MG63 (cell line): ENCODE measurements around the gene AGAP1. TPM values are rescaled to one million over a fixed set of nuclear protein-coding genes. Genes with fewer than 3 reads are reported as not detected.

ENCODE experiments used
- DNase-seq: peaks from one replicate; pipeline ENCODE4 v3.0.0-alpha.2; 2020
- H3K27me3 ChIP-seq: fragments of 250-450 bp; sonication (Bioruptor Pico); 2 replicates; pipeline ENCODE4 v1.5.1; 2020; ENCODE audit warnings: mild to moderate bottlenecking, moderate library complexity
- H3K36me3 ChIP-seq: fragments of 250-450 bp; sonication (Bioruptor Pico); 2 replicates; pipeline ENCODE4 v1.5.1; 2020; ENCODE audit warnings: mild to moderate bottlenecking, moderate library complexity
- H3K4me3 ChIP-seq: fragments of 250-450 bp; sonication (Bioruptor Pico); 2 replicates; pipeline ENCODE4 v1.5.1; 2020; ENCODE audit warnings: mild to moderate bottlenecking, moderate library complexity
- H3K9me3 ChIP-seq: fragments of 250-450 bp; sonication (Bioruptor Pico); 2 replicates; pipeline ENCODE4 v1.5.1; 2020; ENCODE audit warnings: mild to moderate bottlenecking, moderate library complexity
- total RNA-seq: library from RNA; depleted of rRNA; stranded (reverse); fragments of >200 nt; shearing (Covaris generic); gene quantifications from 2 replicates; pipeline ENCODE4 v1.2.3, GENCODE V29; 2014; ENCODE audit warnings: low replicate concordance

The AGAP1 gene
- total RNA-seq, 1 experiment from 2014 or later, result 8.8 TPM

DNA sequence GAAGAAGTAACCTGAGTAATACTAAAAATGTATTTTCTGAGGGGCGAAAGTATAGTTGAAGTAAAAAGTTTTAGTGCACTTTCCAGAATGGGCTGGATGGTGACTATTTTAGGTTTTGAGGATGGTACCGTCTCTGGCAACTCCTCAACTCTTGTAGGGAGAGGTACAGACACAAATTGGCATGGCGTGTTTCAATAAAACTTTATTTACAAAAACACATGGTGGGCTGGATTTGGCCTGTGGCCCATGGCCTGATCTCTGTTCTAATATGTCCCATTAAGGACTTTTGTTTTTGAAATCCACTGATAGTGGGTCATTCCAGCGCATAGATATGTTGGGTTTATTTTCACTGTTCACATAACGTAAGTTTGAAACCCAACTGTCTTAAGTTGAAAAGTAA is 132.8 kb downstream of the AGAP1 start:
- no peaks in the 10 kb centered on the region for H3K9me3 ChIP-seq
- DNase-seq, result no peak
- H3K36me3 ChIP-seq, result no peaks in the 10 kb centered on the region
- H3K27me3 ChIP-seq, result no peaks in the 10 kb centered on the region
- H3K4me3 ChIP-seq, result no peak overlapping the region

GRCh38 chr2:235627682-235628081 is 133.8 kb downstream of the AGAP1 start:
- no peaks in the 10 kb centered on the region for H3K9me3 ChIP-seq
- H3K27me3 ChIP-seq, result no peaks in the 10 kb centered on the region
- DNase-seq, result no peak
- no peak overlapping the region for H3K4me3 ChIP-seq
- no peaks in the 10 kb centered on the region for H3K36me3 ChIP-seq

GRCh38 chr2:235630718-235631296 is 137.0 kb downstream of the AGAP1 start:
- no peaks in the 10 kb centered on the region for H3K36me3 ChIP-seq
- no peaks in the 10 kb centered on the region for H3K9me3 ChIP-seq
- no peak for DNase-seq
- H3K27me3 ChIP-seq, result no peaks in the 10 kb centered on the region
- no peak overlapping the region for H3K4me3 ChIP-seq

GRCh38 chr2:235634435-235635158 is 140.8 kb downstream of the AGAP1 start:
- H3K36me3 ChIP-seq, result no peaks in the 10 kb centered on the region
- no peaks in the 10 kb centered on the region for H3K27me3 ChIP-seq
- H3K9me3 ChIP-seq, result no peaks in the 10 kb centered on the region
- no peak overlapping the region for H3K4me3 ChIP-seq
- no peak for DNase-seq

GRCh38 chr2:235636546-235636945 is 142.7 kb downstream of the AGAP1 start:
- H3K9me3 ChIP-seq, result no peaks in the 10 kb centered on the region
- DNase-seq, result no peak

GRCh38 chr2:235637896-235638295 is 144.1 kb downstream of the AGAP1 start:
- Histone ChIP-seq H3K27me3 (no peaks in the 10 kb centered on the region), H3K9me3 (no peaks in the 10 kb centered on the region), H3K36me3 (no peaks in the 10 kb centered on the region), H3K4me3 (no peak overlapping the region)
- DNase-seq, result no peak

More at GRCh38 chr2:235636546-235636945, 142.7 kb downstream of the AGAP1 start:
- no peaks in the 10 kb centered on the region for H3K36me3 ChIP-seq
- no peaks in the 10 kb centered on the region for H3K27me3 ChIP-seq
- H3K4me3 ChIP-seq, result no peak overlapping the region

DNA sequence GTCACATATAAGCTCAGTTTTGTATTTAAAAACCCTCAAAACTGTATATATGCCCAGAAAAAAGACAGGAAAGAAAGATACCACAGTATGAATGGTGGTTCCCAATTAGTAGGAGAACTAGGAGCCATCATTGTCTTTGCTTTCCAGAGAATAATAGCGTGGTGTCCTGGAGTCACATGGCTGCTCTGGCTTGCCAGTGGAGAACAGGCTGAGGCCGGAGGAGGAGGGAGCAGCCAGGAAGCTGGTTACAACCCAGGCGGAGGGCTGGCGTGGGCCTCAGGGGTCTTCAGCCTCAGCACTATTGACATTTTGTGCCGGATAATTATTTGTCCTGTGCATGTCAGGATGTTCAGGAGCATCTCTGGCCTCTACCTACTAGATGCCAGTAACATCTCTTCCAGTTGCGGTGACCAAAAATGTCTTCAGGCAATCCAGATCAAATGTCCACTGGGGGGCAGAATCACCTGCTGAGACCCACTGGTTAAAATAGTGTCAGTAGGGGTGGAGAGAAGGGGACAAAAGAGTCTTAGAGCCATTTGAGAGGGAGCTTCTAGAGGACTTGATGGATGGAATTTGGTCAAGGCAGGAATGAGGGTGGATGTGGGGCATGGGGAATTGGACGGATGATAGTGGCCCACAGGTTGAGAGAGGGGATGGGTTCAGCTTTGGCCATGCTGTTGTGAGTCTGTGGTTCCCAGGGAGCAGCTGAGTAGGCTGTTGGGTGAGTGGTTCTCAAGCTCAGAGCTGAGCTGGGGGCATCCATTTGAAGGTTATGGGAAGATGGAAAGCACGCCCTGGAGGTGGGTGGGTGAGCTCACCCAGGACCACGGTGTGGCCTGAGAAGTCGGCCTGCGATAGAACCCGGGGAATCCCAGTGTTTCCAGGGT is 144.9 kb downstream of the AGAP1 start:
- Histone ChIP-seq H3K27me3 (no peaks in the 10 kb centered on the region), H3K9me3 (no peaks in the 10 kb centered on the region), H3K36me3 (no peaks in the 10 kb centered on the region), H3K4me3 (no peak overlapping the region)
- DNase-seq, result no peak

GRCh38 chr2:235639428-235639773 is 145.6 kb downstream of the AGAP1 start:
- Histone ChIP-seq H3K4me3 (no peak overlapping the region), H3K36me3 (no peaks in the 10 kb centered on the region), H3K9me3 (no peaks in the 10 kb centered on the region), H3K27me3 (no peaks in the 10 kb centered on the region)
- peak; percentile 83 for DNase-seq

DNA sequence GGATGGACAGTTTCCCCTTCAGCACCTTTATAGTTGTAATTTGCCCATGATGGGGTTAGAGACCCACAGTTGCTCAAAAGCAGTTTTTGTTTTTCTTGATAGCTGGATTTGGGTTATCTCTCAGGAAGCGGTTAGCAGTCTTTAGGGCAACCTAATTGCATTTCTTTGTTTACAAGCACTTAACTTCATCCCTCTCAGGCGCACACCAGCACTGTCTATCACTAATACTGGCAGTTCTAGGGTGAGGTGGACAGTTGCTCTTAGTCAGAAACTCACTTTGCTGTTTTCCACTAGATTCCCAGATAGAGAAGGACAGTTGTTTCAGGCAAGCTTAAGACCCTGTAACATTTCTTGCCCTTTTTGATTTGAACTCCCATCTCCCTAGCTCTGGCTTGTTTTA is 146.0 kb downstream of the AGAP1 start:
- Histone ChIP-seq H3K36me3 (no peaks in the 10 kb centered on the region), H3K9me3 (no peaks in the 10 kb centered on the region), H3K4me3 (no peak overlapping the region), H3K27me3 (no peaks in the 10 kb centered on the region)
- no peak for DNase-seq

DNA sequence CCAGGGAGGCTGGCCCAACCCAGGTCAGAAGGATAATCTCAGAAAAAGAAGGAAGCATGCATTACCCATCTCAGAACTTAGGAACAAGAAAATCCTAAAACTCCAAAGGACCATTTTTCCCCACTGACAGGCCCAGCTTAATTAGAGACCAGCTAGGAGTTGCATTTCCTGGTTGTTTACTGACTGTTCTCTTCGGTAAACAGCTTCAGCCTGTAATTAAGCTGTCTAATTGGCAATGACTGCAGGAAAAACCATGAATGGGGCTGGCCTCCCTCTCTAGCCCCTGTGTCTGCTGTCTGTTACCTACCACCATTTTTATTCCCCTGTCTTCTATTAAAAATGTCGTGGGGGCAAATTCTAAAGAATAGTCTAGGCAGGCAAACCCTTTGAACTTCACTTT is 146.5 kb downstream of the AGAP1 start:
- H3K4me3 ChIP-seq, result no peak overlapping the region
- H3K27me3 ChIP-seq, result no peaks in the 10 kb centered on the region
- no peaks in the 10 kb centered on the region for H3K9me3 ChIP-seq
- no peaks in the 10 kb centered on the region for H3K36me3 ChIP-seq
- DNase-seq, result no peak

DNA sequence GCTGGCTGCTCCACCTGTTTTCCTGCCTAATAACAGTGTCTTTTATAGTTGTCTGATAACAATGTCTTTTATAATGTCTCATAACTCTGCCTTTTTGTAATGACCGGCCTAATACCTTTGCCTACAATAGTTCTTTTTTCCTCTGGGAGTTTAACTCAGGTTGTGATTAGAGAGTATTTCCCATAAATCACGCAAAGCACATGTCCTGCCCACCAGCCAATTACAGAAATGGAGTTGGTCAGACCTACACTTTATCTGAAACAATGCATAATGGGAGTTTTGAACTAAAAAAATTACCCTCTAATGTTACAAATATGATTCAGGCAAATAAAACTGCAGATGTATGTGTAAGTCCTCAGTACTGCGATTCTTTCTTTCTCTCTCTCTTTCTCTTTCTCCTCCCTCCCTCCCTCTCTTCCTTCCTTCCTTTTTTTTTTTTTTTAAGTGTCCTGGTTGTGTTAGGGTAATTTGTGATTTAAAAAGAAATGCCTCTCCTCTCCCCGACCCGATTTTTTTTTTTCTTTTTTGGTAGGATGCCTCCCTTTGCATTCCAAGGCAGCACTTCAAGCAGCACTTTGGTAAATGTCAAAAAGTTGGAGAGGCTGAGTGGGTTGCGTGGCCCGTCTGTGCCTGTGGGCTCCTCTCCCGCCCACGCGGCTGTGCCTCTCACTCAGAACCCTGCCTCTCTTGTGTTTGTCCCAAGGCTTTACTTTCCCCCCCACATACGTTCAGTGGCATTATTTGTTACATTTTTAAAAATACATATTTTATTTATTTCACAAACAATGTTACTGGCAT is 147.3 kb downstream of the AGAP1 start:
- Histone ChIP-seq H3K36me3 (no peaks in the 10 kb centered on the region), H3K9me3 (no peaks in the 10 kb centered on the region), H3K27me3 (no peaks in the 10 kb centered on the region), H3K4me3 (no peak overlapping the region)
- DNase-seq, result peak; percentile 22

DNA sequence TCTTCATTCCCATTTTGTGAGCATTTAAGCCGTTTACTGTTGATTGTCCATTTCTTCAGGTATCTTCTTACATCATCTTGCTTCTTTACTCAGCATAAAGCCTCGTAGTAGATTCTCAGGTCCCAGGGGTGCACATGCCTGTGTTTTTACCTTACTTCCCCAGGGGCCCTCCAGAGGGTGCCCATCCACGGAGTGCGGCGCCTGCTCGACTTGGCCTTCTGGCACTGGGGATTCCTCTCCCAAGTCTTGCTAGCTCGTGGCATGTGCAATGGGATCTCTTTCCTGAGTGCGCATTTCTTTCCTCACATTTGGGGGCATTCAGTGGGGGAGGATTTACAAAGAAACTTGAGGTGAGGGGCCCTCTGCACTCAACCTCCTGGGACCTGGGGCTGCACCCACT is 148.1 kb downstream of the AGAP1 start:
- Histone ChIP-seq H3K4me3 (no peak overlapping the region), H3K27me3 (no peaks in the 10 kb centered on the region)
- DNase-seq, result no peak

DNA sequence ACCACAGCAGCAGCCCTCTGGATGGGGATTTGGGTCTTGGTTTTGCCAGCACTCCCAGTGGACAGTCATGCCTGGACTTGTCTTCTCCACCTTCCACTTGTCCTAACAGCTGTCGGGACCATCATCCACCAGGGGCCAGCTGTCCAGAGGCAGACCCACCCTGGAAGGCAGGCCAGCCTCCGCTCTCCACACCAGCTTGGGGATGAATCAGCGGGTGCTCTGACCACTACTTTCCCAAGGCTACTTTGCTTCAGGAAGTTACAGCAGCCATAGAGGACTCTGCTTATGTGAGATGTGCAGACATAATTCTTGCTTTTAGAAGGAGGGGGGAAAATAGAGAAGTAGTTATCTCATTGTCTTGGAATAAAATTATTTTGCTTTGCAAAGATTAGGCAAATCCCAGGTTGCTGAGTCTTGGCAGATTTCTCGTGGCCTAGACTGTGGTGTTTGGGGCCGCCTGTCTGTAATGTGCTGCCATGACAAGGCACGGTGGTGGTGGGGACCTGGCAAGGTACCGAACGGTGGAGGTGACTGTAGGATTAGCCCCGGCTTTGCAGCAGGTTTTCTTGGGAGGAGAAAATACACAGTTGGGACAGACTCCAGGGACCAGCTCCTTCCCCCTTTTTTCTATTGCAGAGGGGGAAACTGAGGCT is 148.7 kb downstream of the AGAP1 start:
- H3K36me3 ChIP-seq, result no peaks in the 10 kb centered on the region
- DNase-seq, result no peak
- no peaks in the 10 kb centered on the region for H3K9me3 ChIP-seq
- H3K4me3 ChIP-seq, result no peak overlapping the region
- H3K27me3 ChIP-seq, result no peaks in the 10 kb centered on the region

More for the DNA sequence above, 148.1 kb downstream of the AGAP1 start:
- H3K36me3 ChIP-seq, result no peaks in the 10 kb centered on the region
- no peaks in the 10 kb centered on the region for H3K9me3 ChIP-seq

GRCh38 chr2:235643680-235644511 is 150.1 kb downstream of the AGAP1 start:
- no peak for DNase-seq
- Histone ChIP-seq H3K9me3 (no peaks in the 10 kb centered on the region), H3K36me3 (no peaks in the 10 kb centered on the region), H3K4me3 (no peak overlapping the region), H3K27me3 (no peaks in the 10 kb centered on the region)

DNA sequence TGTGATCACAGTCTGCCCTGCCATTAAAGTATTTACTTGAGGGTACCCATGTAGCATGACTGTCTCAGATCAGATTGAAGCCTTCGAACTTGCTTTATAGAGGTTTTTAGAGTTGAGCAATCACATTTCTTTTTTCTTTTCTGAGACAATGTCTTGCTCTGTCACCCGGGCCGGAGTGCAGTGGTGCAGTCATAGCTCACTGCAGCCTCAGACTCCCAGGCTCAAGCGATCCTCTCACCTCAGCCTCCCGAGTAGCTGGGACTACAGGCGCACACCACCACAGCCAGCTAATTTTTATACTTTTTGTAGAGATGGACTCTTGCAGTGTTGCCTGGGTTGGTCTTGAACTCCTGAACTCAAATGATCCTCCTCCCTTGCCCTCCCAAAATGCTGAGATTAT is 153.4 kb downstream of the AGAP1 start:
- DNase-seq, result no peak
- H3K4me3 ChIP-seq, result no peak overlapping the region
- H3K27me3 ChIP-seq, result no peaks in the 10 kb centered on the region
- no peaks in the 10 kb centered on the region for H3K36me3 ChIP-seq
- no peaks in the 10 kb centered on the region for H3K9me3 ChIP-seq

DNA sequence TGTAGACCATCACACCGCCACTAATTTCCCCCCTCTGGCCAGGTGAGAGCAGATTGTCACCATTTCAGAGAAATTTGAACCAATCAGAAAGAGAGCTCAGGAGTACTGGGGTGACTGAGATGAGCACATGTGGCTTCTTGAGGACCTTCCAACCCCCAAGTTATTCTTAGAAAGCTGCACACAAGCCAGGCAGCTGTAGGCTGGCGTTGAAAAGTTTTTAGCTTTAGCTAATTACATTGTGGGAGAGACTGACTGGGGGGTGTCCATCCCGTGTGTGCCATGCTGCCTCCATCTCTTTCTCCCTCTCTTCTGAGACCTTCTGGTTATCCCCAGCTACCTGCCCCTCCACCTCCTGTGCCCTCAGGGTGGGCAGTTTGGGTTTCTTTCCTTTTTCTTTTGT is 154.0 kb downstream of the AGAP1 start:
- H3K27me3 ChIP-seq, result no peaks in the 10 kb centered on the region
- H3K4me3 ChIP-seq, result no peak overlapping the region
- no peaks in the 10 kb centered on the region for H3K36me3 ChIP-seq
- DNase-seq, result no peak
- no peaks in the 10 kb centered on the region for H3K9me3 ChIP-seq
